Mucosa of rectum (tissue), 2 donors: Measurements from ENCODE around the gene METTL1.
"Not testable (repeated sequence)": the region's sequence is repeated elsewhere in the genome, so short reads cannot be mapped to it uniquely, and the experiment has no call there.

ENCODE experiments used
- H3K27ac ChIP-seq, 2 donors: one replicate each; pipeline ENCODE4 v1.7.0; 2013; ENCODE audit warnings: inconsistent platforms in 2 of 2, low read depth in 2 of 2, low read length in 2 of 2
- H3K27me3 ChIP-seq, 2 donors: one replicate each; pipeline ENCODE4 v1.7.0; 2013; ENCODE audit warnings: low read length in 2 of 2; ENCODE audit not compliant: control insufficient read depth in 2 of 2, insufficient read depth in 2 of 2
- H3K36me3 ChIP-seq, 2 donors: one replicate each; pipeline ENCODE4 v1.7.0; 2013; ENCODE audit warnings: low read length in 2 of 2; ENCODE audit not compliant: control insufficient read depth in 2 of 2, insufficient read depth in 2 of 2
- H3K4me1 ChIP-seq, 2 donors: one replicate each; pipeline ENCODE4 v1.7.0; 2013; ENCODE audit warnings: low read length in 2 of 2, mild to moderate bottlenecking in 1 of 2; ENCODE audit not compliant: control insufficient read depth in 2 of 2, insufficient read depth in 2 of 2
- H3K4me3 ChIP-seq, 2 donors: one replicate each; pipeline ENCODE4 v1.7.0; 2013; ENCODE audit warnings: low read length in 2 of 2
- H3K9ac ChIP-seq, 2 donors: one replicate each; pipeline ENCODE4 v1.7.0; 2013; ENCODE audit warnings: low read length in 2 of 2, low read depth in 1 of 2, mild to moderate bottlenecking in 1 of 2
- H3K9me3 ChIP-seq, 2 donors: one replicate each; pipeline ENCODE4 v1.7.0; 2013; ENCODE audit warnings: low read length in 2 of 2; ENCODE audit not compliant: control insufficient read depth in 2 of 2
- donor health status: healthy.
- donor health status: Normal muscosa, but diverticular disease.

METTL1 gene

GRCh38 chr12:57726151-57726883 is 45.6 kb downstream of the METTL1 start:
- peaks cover 7 to 15% of the 10 kb centered on the region in 2 donors for H3K27me3 ChIP-seq
- H3K9ac ChIP-seq: peak overlapping the region; percentile 56 to 65
- peak overlapping the region; percentile 55 to 65 for H3K27ac ChIP-seq

GRCh38 chr12:57725851-57726150 is 46.1 kb downstream of the METTL1 start:
- Histone ChIP-seq H3K4me1 (peaks cover 0 to 6% of the 10 kb centered on the region in 2 donors), H3K27ac (no peak overlapping the region), H3K4me3 (peak overlapping the region in 1 of 2 donors; percentile 78), H3K27me3 (peaks cover 7 to 15% of the 10 kb centered on the region in 2 donors), H3K9ac (no peak overlapping the region), H3K36me3 (peaks cover 5 to 14% of the 10 kb centered on the region in 2 donors), H3K9me3 (no peaks in the 10 kb centered on the region)

More at GRCh38 chr12:57726151-57726883, 45.6 kb downstream of the METTL1 start:
- Histone ChIP-seq H3K4me1 (peaks cover 0 to 6% of the 10 kb centered on the region in 2 donors), H3K36me3 (peaks cover under 1 to 14% of the 10 kb centered on the region in 2 donors), H3K9me3 (no peaks in the 10 kb centered on the region), H3K4me3 (peak overlapping the region; percentile 73 to 78)

- Histone ChIP-seq H3K9ac (no peak overlapping the region), H3K9me3 (no peaks in the 10 kb centered on the region), H3K27me3 (peaks cover 7 to 13% of the 10 kb centered on the region in 2 donors), H3K4me3 (no peak overlapping the region), H3K36me3 (peaks cover 9 to 18% of the 10 kb centered on the region in 2 donors), H3K4me1 (peaks cover 0 to 6% of the 10 kb centered on the region in 2 donors), H3K27ac (no peak overlapping the region)
Measured at GRCh38 chr12:57724936-57725740, 46.8 kb downstream of the METTL1 start.

- Histone ChIP-seq H3K36me3 (peaks cover 10 to 27% of the 10 kb centered on the region in 2 donors), H3K4me1 (peaks cover 0 to 6% of the 10 kb centered on the region in 2 donors), H3K27me3 (peaks cover 7 to 8% of the 10 kb centered on the region in 2 donors), H3K9ac (no peak overlapping the region), H3K9me3 (no peaks in the 10 kb centered on the region), H3K27ac (no peak overlapping the region), H3K4me3 (no peak overlapping the region)
Measured at GRCh38 chr12:57724003-57724935, 47.6 kb downstream of the METTL1 start.

GRCh38 chr12:57723630-57723962 is 48.3 kb downstream of the METTL1 start:
- Histone ChIP-seq H3K9ac (no peak overlapping the region), H3K4me1 (peaks cover 0 to 6% of the 10 kb centered on the region in 2 donors), H3K4me3 (no peak overlapping the region)

GRCh38 chr12:57722716-57723629 is 48.9 kb downstream of the METTL1 start:
- peaks cover 0 to 6% of the 10 kb centered on the region in 2 donors for H3K4me1 ChIP-seq
- no peak overlapping the region for H3K27ac ChIP-seq
- H3K4me3 ChIP-seq: no peak overlapping the region
- peaks cover 22 to 39% of the 10 kb centered on the region in 2 donors for H3K36me3 ChIP-seq
- no peaks in the 10 kb centered on the region for H3K9me3 ChIP-seq
- H3K9ac ChIP-seq: no peak overlapping the region
- H3K27me3 ChIP-seq: peaks cover 7 to 8% of the 10 kb centered on the region in 2 donors

More at GRCh38 chr12:57723630-57723962, 48.3 kb downstream of the METTL1 start:
- Histone ChIP-seq H3K36me3 (peaks cover 17 to 34% of the 10 kb centered on the region in 2 donors), H3K27ac (no peak overlapping the region), H3K9me3 (no peaks in the 10 kb centered on the region), H3K27me3 (peaks cover 7 to 8% of the 10 kb centered on the region in 2 donors)

- peaks cover 28 to 45% of the 10 kb centered on the region in 2 donors for H3K36me3 ChIP-seq
- not testable (repeated sequence) for H3K9ac ChIP-seq
Measured at GRCh38 chr12:57721846-57722608, 49.9 kb downstream of the METTL1 start.

GRCh38 chr12:57720606-57721595 is 51.0 kb downstream of the METTL1 start:
- Histone ChIP-seq H3K4me3 (no peak overlapping the region), H3K9ac (no peak overlapping the region), H3K9me3 (no peaks in the 10 kb centered on the region), H3K27ac (no peak overlapping the region), H3K27me3 (peaks cover 0 to 2% of the 10 kb centered on the region in 2 donors), H3K36me3 (peaks cover 39 to 56% of the 10 kb centered on the region in 2 donors), H3K4me1 (peaks cover 0 to 2% of the 10 kb centered on the region in 2 donors)

More at GRCh38 chr12:57721846-57722608, 49.9 kb downstream of the METTL1 start:
- H3K4me3 ChIP-seq, H3K27me3 ChIP-seq, H3K27ac ChIP-seq, H3K9me3 ChIP-seq, H3K4me1 ChIP-seq: not testable (repeated sequence)
